ENCODE data around the gene CTU2. TPM values are rescaled to one million over a fixed set of nuclear protein-coding genes. Genes with fewer than 3 reads are reported as not detected.

Gene CTU2
- total RNA-seq, 3 donors from 2014 or later (not counting 1 experiment from before 2014, with no cell fraction given), result 36.6 to 43.3 (median 39.9) TPM

DNA sequence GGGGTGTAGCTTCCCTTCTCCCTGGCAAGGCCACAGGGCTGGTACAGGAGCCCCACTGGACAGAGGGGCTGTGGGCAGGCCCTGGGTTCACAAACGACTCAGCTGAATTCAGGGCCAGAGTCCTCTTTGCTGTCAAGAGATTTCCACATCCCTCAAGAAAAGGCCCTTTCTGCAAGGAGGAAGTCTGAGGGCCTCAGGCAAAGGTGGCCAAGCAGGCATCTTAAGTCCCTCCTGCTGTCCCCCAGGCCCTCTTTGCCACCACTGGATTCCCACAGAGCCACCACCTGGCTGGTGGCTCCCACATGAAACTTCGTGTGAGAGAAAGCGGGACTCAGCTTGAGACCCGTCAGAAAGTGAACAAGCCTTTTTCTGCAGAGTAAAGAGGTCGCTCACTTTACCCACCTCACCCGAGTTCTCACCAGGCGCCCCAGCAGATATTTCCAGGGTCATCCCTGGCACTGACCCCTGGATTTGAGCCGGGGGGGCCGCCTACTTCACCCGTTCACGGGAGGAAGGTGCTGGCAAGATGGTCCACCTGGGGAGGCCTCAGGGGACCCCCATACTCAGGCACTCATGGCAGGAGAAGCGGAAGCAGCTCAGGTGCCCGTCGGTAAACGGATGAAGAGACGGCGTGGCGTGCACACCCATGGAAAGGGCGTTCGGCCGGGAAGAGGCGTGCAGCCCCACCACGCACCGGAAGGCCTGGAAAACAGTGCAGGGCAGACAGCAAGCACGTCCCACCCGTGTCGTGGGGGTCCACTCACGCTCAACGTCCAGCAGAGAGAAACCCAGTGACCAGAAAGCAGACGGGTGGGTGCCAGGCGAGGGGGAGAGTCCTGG, 3.7 kb upstream of the CTU2 start:
- no peak for TF ChIP-seq CTCF (IDR thresholded peaks at IDR 0.05)
- Histone ChIP-seq H3K36me3 (ENCODE audit: control insufficient read depth, insufficient read depth, low read length) (peaks cover 29% of the 10 kb centered on the region), H3K4me3 (ENCODE audit: low read length) (peak overlapping the region; percentile 67), H3K4me1 (ENCODE audit: control insufficient read depth, insufficient read depth, low read length) (peaks cover 92% of the 10 kb centered on the region), H3K9me3 (ENCODE audit: control insufficient read depth, insufficient read depth, low read length) (no peaks in the 10 kb centered on the region), H3K27ac (ENCODE audit: low read length) (peak overlapping the region; percentile 83), H3K27me3 (ENCODE audit: control insufficient read depth, insufficient read depth, low read length) (no peaks in the 10 kb centered on the region)
- Mint-ChIP-seq H3K9me3 (no peaks in the 10 kb centered on the region), H3K4me3 (peak overlapping the region; percentile 94), H3K36me3 (no peaks in the 10 kb centered on the region), H3K27ac (peak overlapping the region; percentile 89 to 96), H3K4me1 (peaks cover 61 to 78% of the 10 kb centered on the region in 2 donors), H3K27me3 (ENCODE audit: low read depth in 2 of 2) (no peaks in the 10 kb centered on the region)
- intact Hi-C loops (cut with micrococcal nuclease), result loop anchor here (2.0 to 5.0 kb wide), 3 partner anchors 40 to 245 kb away; partner anchors contain the start of genes IL17C and MVD
- DNase-seq (peak in 1 of 2 donors; percentile 43), ATAC-seq (no peak)
- 36% methylated on average over 31 of the region's 31 CpGs for WGBS (ENCODE audit: insufficient coverage)

GRCh38 chr16:88703486-88704309, 2.6 kb upstream of the CTU2 start:
- peak overlapping the region; percentile 83 for H3K27ac ChIP-seq (ENCODE audit: low read length)
- ATAC-seq, result peak; percentile 41 to 51 (median 41)
- intact Hi-C loops (cut with micrococcal nuclease), result loop anchor here (2.0 to 5.0 kb wide), 3 partner anchors 41 to 246 kb away; partner anchors contain the start of genes IL17C and MVD
- no peaks in the 10 kb centered on the region for H3K9me3 ChIP-seq (ENCODE audit: control insufficient read depth, insufficient read depth, low read length)
- H3K4me1 Mint-ChIP-seq, result peaks cover 61 to 69% of the 10 kb centered on the region in 2 donors
- no peaks in the 10 kb centered on the region for H3K36me3 Mint-ChIP-seq
- WGBS (ENCODE audit: insufficient coverage), result under 1% methylated on average over 26 of the region's 26 CpGs
- peak overlapping the region; percentile 94 for H3K4me3 Mint-ChIP-seq
- H3K27me3 ChIP-seq (ENCODE audit: control insufficient read depth, insufficient read depth, low read length), result no peaks in the 10 kb centered on the region
- peaks cover 18% of the 10 kb centered on the region for H3K36me3 ChIP-seq (ENCODE audit: control insufficient read depth, insufficient read depth, low read length)
- peaks cover 80% of the 10 kb centered on the region for H3K4me1 ChIP-seq (ENCODE audit: control insufficient read depth, insufficient read depth, low read length)
- peak overlapping the region; percentile 89 to 96 for H3K27ac Mint-ChIP-seq
- peak overlapping the region; percentile 67 for H3K4me3 ChIP-seq (ENCODE audit: low read length)
- no peaks in the 10 kb centered on the region for H3K27me3 Mint-ChIP-seq (ENCODE audit: low read depth in 2 of 2)
- H3K9me3 Mint-ChIP-seq, result no peaks in the 10 kb centered on the region
- DNase-seq, result peak; percentile 71 to 86
- TF ChIP-seq CTCF (IDR thresholded peaks at IDR 0.05), result no peak

DNA sequence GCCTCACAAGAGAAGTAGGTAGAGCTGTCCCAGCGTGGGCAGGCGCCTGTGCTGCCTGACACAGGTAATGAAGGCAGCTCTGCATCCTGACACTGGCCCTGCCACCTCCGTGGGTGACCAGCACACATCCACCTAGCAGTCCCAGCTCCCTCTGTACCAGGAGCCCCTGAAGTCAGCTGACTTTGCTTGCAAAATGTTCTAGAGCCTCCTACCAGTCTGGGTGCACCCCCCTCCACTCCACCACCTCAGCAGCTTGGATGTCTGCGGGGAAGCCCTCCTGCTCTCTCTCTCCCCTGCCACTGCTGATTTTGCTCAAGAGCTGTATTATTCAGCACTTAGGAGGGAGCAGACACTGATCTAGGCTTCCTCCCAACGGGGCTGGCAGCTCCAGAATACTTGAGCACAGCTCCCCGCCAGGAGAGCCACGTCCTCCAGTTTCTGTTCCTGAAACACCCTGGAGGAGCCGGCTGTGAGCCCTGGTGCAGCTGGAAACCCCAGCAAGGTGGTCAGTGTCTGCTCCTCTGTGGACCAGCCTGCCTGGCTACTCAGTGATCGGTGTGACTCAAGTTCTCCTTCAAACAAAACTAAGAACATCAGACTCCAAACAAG, 1.1 kb upstream of the CTU2 start:
- TF ChIP-seq CTCF (IDR thresholded peaks at IDR 0.05), result no peak
- no peaks in the 10 kb centered on the region for H3K36me3 Mint-ChIP-seq
- peak overlapping the region; percentile 83 for H3K27ac ChIP-seq (ENCODE audit: low read length)
- WGBS (ENCODE audit: insufficient coverage), result 12% methylated on average over 9 of the region's 9 CpGs
- no peaks in the 10 kb centered on the region for H3K27me3 ChIP-seq (ENCODE audit: control insufficient read depth, insufficient read depth, low read length)
- H3K27ac Mint-ChIP-seq, result peak overlapping the region; percentile 89 to 96
- H3K4me3 ChIP-seq (ENCODE audit: low read length), result peak overlapping the region; percentile 67
- H3K4me1 ChIP-seq (ENCODE audit: control insufficient read depth, insufficient read depth, low read length), result peaks cover 66% of the 10 kb centered on the region
- ATAC-seq (peak in 1 of 3 donors; percentile 3), DNase-seq (peak in 1 of 2 donors; percentile 73)
- no peaks in the 10 kb centered on the region for H3K27me3 Mint-ChIP-seq (ENCODE audit: low read depth in 2 of 2)
- H3K4me3 Mint-ChIP-seq, result peak overlapping the region; percentile 94
- H3K4me1 Mint-ChIP-seq, result peaks cover 54 to 62% of the 10 kb centered on the region in 2 donors
- peaks cover 5% of the 10 kb centered on the region for H3K36me3 ChIP-seq (ENCODE audit: control insufficient read depth, insufficient read depth, low read length)
- intact Hi-C loops (cut with micrococcal nuclease), result no loop called here
- H3K9me3 ChIP-seq (ENCODE audit: control insufficient read depth, insufficient read depth, low read length), result no peaks in the 10 kb centered on the region
- H3K9me3 Mint-ChIP-seq, result no peaks in the 10 kb centered on the region
